GM06990 (cell line): ENCODE measurements around the gene FGD3.
A peak's percentile ranks its signal among the peaks of the same experiment; 100 is the strongest.

Source experiments
- DNase-seq: peaks from one replicate; pipeline ENCODE4 v3.0.0-alpha.2; 2011; ENCODE audit not compliant: insufficient read length; ENCODE audit errors: extremely low read depth
- H3K27me3 ChIP-seq: replicated peaks from 2 replicates; pipeline ENCODE4 v1.6.0; 2011; ENCODE audit warnings: low read length; ENCODE audit not compliant: control insufficient read depth, insufficient read depth
- H3K36me3 ChIP-seq: 2 replicates; pipeline ENCODE4 v1.5.1; 2011; ENCODE audit warnings: low read length; ENCODE audit not compliant: control insufficient read depth, insufficient read depth
- H3K4me3 ChIP-seq: replicated peaks from 2 replicates; pipeline ENCODE4 v1.5.1; 2011; ENCODE audit warnings: low read depth, mild to moderate bottlenecking, control low read depth, low read length
- TF ChIP-seq, protein P1 (sequence below): IDR thresholded peaks from 2 replicates; pipeline ENCODE4 v1.5.1; 2011; ENCODE audit warnings: low read length, control low read depth, mild to moderate bottlenecking, inconsistent platforms; ENCODE audit not compliant: insufficient read depth, poor library complexity, severe bottlenecking

FGD3 gene

GRCh38 chr9:92983984-92984589 is 36.8 kb downstream of the FGD3 start:
- H3K4me3 ChIP-seq = no peak overlapping the region
- no peak for DNase-seq
- no peaks in the 10 kb centered on the region for H3K36me3 ChIP-seq
- no peaks in the 10 kb centered on the region for H3K27me3 ChIP-seq
- TF ChIP-seq, protein P1, sequence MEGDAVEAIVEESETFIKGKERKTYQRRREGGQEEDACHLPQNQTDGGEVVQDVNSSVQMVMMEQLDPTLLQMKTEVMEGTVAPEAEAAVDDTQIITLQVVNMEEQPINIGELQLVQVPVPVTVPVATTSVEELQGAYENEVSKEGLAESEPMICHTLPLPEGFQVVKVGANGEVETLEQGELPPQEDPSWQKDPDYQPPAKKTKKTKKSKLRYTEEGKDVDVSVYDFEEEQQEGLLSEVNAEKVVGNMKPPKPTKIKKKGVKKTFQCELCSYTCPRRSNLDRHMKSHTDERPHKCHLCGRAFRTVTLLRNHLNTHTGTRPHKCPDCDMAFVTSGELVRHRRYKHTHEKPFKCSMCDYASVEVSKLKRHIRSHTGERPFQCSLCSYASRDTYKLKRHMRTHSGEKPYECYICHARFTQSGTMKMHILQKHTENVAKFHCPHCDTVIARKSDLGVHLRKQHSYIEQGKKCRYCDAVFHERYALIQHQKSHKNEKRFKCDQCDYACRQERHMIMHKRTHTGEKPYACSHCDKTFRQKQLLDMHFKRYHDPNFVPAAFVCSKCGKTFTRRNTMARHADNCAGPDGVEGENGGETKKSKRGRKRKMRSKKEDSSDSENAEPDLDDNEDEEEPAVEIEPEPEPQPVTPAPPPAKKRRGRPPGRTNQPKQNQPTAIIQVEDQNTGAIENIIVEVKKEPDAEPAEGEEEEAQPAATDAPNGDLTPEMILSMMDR = no peak

DNA sequence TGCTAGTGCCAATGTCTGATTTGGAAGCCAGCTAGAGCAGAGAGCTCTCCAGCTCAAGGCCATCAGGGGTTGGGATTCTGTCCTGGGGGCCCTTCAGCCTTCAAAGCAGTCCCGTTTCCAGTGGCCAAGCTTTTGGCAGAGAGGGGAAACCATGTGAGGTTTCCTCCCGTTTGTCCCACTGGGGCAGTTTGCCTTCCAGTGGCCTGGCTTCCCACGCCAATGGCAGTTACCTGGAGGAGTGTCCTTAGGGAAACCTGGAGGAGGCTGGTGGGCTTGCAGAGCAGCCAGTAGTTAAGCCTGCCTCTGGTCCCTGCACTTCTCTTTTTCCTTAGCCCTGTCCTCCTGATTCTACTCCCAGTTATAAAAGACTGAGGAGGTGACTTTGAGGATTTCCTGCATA is 37.7 kb downstream of the FGD3 start:
- Histone ChIP-seq H3K4me3 (no peak overlapping the region), H3K27me3 (no peaks in the 10 kb centered on the region), H3K36me3 (no peaks in the 10 kb centered on the region)
- TF ChIP-seq, protein P1 = no peak
- no peak for DNase-seq

DNA sequence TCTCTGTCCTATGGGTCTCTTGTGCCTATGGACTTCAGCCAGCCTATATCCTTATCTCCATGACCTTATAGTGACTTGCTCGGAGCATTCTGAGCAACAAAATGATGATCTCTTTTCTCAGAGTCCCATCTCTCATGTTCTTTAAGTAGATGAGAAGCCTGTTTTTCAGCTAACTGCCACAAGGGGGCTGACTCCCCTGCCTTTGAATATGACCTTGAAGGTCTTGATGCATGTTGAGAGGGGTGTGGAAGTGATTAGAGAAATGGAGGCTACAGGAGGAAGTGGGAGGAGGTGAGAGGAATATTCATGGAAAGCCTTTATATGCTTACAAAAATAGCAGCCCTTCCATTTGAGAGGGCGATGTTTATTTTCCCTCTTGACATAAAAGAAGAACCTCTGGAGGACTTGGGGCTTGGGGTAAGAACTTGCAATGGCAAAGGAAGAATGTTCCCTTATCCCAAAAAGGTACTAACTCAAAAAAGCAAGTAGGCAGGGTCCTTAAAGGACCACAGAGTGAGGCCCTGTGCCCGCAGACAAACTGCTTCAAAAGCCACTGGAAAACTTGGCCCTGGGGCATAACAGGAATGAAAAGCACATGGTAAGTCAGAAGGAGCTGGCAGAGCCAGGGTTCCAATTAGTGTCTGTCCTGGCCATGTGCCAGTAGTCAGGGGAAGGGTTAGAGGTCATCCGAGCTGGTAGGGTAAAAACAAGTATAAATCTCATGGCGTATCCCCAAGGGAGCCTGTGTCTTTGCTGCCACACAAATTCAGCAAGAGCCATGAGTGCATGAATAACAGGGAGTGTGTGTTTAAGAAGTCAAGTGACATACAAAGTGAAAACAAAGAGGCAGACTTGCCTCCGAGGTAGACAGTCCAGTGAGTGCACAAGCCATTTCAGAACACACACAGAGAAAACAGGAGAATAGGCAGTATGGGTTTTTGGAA is 39.1 kb downstream of the FGD3 start:
- no peaks in the 10 kb centered on the region for H3K27me3 ChIP-seq
- TF ChIP-seq, protein P1 = peak; percentile 66
- DNase-seq = no peak
- H3K4me3 ChIP-seq = no peak overlapping the region
- H3K36me3 ChIP-seq = no peaks in the 10 kb centered on the region

DNA sequence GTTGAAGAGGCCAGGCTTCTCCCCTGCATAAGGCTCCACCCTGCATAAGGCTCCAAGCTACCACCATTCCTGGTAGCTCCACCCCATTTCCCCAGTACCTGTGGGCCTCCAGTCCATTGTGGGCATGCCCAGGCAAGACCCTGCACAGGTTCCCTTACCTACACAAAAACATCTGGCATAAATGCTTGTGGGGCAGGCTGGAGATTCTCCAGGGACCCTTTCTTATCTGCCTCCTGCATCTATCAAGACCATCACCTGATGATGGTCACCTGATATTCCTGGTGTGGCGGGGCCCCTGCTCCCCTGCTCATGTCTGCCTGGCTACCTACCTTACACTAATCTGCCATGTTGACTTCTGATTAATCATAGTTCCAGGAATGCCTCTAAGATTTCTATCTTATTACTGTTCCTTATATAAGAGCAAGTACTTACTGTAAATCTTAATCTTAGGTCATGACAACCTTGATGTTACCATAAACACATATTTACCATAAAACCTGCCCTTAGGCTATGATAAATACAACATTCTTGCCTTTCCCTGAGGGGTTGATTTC is 41.0 kb downstream of the FGD3 start:
- Histone ChIP-seq H3K4me3 (no peak overlapping the region), H3K27me3 (no peaks in the 10 kb centered on the region), H3K36me3 (no peaks in the 10 kb centered on the region; the same call in 1 of the 2 replicates)
- no peak for DNase-seq
- TF ChIP-seq, protein P1 = no peak

- DNase-seq = no peak
- no peaks in the 10 kb centered on the region for H3K27me3 ChIP-seq
- TF ChIP-seq, protein P1 = no peak
- H3K36me3 ChIP-seq = no peaks in the 10 kb centered on the region; the same call in 1 of the 2 replicates
- no peak overlapping the region for H3K4me3 ChIP-seq
Observed at GRCh38 chr9:92989561-92989960, 42.2 kb downstream of the FGD3 start.
